ENCODE results near the gene MLH3. TPM values are rescaled to one million over a fixed set of nuclear protein-coding genes. Genes with fewer than 3 reads are reported as not detected.

The MLH3 gene
- total and polyA plus RNA-seq, 2 of the 13 experiments (the other 11 are each of a cell fraction or from before 2014, with no cell fraction given): 14.4 to 24.8 TPM

GRCh38 chr14:75054421-75054820 lies 3.2 kb upstream of the MLH3 start:
- CTCF ChIA-PET (ENCODE audit: low intra/inter-chr PET ratio, low total read pairs): no interaction called here
- H3K4me3 ChIP-seq (replicated peaks in 1 of 3; ENCODE audit: insufficient read depth in 1 of 3, low read depth in 2 of 3, low read length in 3 of 3): no peak overlapping the region
- intact Hi-C loops (cut with micrococcal nuclease; ENCODE audit: unreplicated experiment) (no loop called here), in situ Hi-C loops (cut with HindIII; ENCODE audit: extremely low pct_ligation_motif_present, low pct_unique_long_range_greater_than_20kb) (no loop called here)
- FAIRE-seq: no peak
- peaks cover 20% of the 10 kb centered on the region for H3K4me1 ChIP-seq (ENCODE audit: insufficient read depth, low read length)
- no peak overlapping the region for H3K4me2 ChIP-seq (ENCODE audit: low read depth, low read length)
- peaks cover 16% of the 10 kb centered on the region for H3K79me2 ChIP-seq (ENCODE audit: insufficient read depth, low read length)
- TF ChIP-seq RAD21 (CRISPR knock-in tag; IDR thresholded peaks at IDR 0.05): no peak
- no peak for TF ChIP-seq U2AF1 (optimal IDR thresholded peaks at IDR 0.05; ENCODE audit: low read depth, low read length)
- TF ChIP-seq E2F2 (CRISPR knock-in tag; IDR thresholded peaks at IDR 0.05; ENCODE audit: borderline replicate concordance): no peak
- TF ChIP-seq ZNF704 (CRISPR knock-in tag; IDR thresholded peaks at IDR 0.05; ENCODE audit: borderline replicate concordance): no peak
- TF ChIP-seq ZNF746 (CRISPR knock-in tag; IDR thresholded peaks at IDR 0.05): no peak
- TF ChIP-seq ASH2L (IDR thresholded peaks at IDR 0.05; ENCODE audit: insufficient read length, low read depth, low read length): no peak
- no peak for TF ChIP-seq ZSCAN21 (CRISPR knock-in tag; IDR thresholded peaks at IDR 0.05; ENCODE audit: borderline replicate concordance)
- TF ChIP-seq UBTF (CRISPR knock-in tag; IDR thresholded peaks at IDR 0.05): no peak
- no peak for TF ChIP-seq ZNF143 (CRISPR knock-in tag; IDR thresholded peaks at IDR 0.05)
- TF ChIP-seq ZNF343 (CRISPR knock-in tag; IDR thresholded peaks at IDR 0.05): no peak
- no peak for TF ChIP-seq FOXJ3 (CRISPR knock-in tag; IDR thresholded peaks at IDR 0.05; ENCODE audit: borderline replicate concordance)
- H3K36me3 ChIP-seq (replicated peaks in 1 of 2; ENCODE audit: control insufficient read depth in 1 of 2, insufficient read depth in 2 of 2, low read length in 2 of 2): no peaks in the 10 kb centered on the region; a peak in 2 of 5 replicates
- H4K20me1 ChIP-seq (ENCODE audit: insufficient read depth, low read length): no peaks in the 10 kb centered on the region
- no peak for ATAC-seq
- POLR2A ChIA-PET: no interaction called here
- no peak overlapping the region for H3K9ac ChIP-seq (ENCODE audit: insufficient read depth, low read depth, low read length)
- H3K9me3 ChIP-seq (ENCODE audit: low read length): no peaks in the 10 kb centered on the region
- DNase-seq (ENCODE audit: low spot score): no peak
- BruUV-seq (replicated peaks): no TSS peak
- no peaks in the 10 kb centered on the region for H3K27me3 ChIP-seq (ENCODE audit: control insufficient read depth in 1 of 2, insufficient read depth in 2 of 2, low read length in 2 of 2)
- 84% methylated on average over 1 of the region's 1 CpG for WGBS (ENCODE audit: low lambda C conversion rate)
- no peak overlapping the region for H3K27ac ChIP-seq (ENCODE audit: extremely low read length, insufficient read depth, low read length)
- H2AFZ ChIP-seq (ENCODE audit: low read length): no peak overlapping the region

All from HepG2 (cell line).